Measurements from ENCODE around the gene GPR21.

GRCh38 chr9:123048748-123049147 is 15.3 kb downstream of the GPR21 start:
- TF ChIP-seq CTCF (IDR thresholded peaks at IDR 0.05) (no peak), POLR2A (IDR thresholded peaks at IDR 0.05) (no peak)
